Progenitor cell of endocrine pancreas (in vitro differentiated cells): Measurements from ENCODE around the gene PIM1. TPM values are rescaled to one million over a fixed set of nuclear protein-coding genes. Genes with fewer than 3 reads are reported as not detected.
A peak's percentile ranks its signal among the peaks of the same experiment; 100 is the strongest.

Experiments
- DNase-seq: peaks from one replicate; pipeline ENCODE4 v3.0.0; 2021; ENCODE audit warnings: low spot score; ENCODE audit not compliant: unreplicated experiment
- H3K27ac Mint-ChIP-seq: 2 replicates; pipeline ENCODE4 v1.8.0; 2021; ENCODE audit warnings: mild to moderate bottlenecking, moderate library complexity, mixed read lengths
- H3K27me3 Mint-ChIP-seq: 2 replicates; pipeline ENCODE4 v1.8.0; 2021; ENCODE audit warnings: mixed read lengths
- H3K36me3 Mint-ChIP-seq: 2 replicates; pipeline ENCODE4 v1.8.0; 2022; ENCODE audit warnings: mixed read lengths; ENCODE audit not compliant: insufficient read depth
- H3K4me1 Mint-ChIP-seq: 2 replicates; pipeline ENCODE4 v1.8.0; 2021; ENCODE audit warnings: low read depth, mixed read lengths
- H3K4me3 Mint-ChIP-seq: 2 replicates; pipeline ENCODE4 v1.8.0; 2021; ENCODE audit warnings: low read depth, mild to moderate bottlenecking, moderate library complexity, mixed read lengths
- H3K9me3 Mint-ChIP-seq: 2 replicates; pipeline ENCODE4 v1.8.0; 2021; ENCODE audit warnings: low read depth, mixed read lengths
- CTCF ChIP-seq: fragments of 200-600 bp; sonication (generic); IDR thresholded peaks from one replicate; pipeline ENCODE4 v1.5.0; 2021; ENCODE audit warnings: antibody characterized with exemption, mild to moderate bottlenecking; ENCODE audit not compliant: unreplicated experiment
- total RNA-seq: library from RNA; stranded (reverse); gene quantifications from 2 replicates; pipeline ENCODE4 v1.2.1, GENCODE V29; 2021

Gene PIM1
- total RNA-seq, 1 donor from 2014 or later, result 19.7 TPM

- H3K4me1 Mint-ChIP-seq, result no peaks in the 10 kb centered on the region
- H3K27me3 Mint-ChIP-seq, result peaks cover 4% of the 10 kb centered on the region
- H3K4me3 Mint-ChIP-seq, result no peak overlapping the region
- DNase-seq, result no peak
- H3K27ac Mint-ChIP-seq, result no peak overlapping the region
- no peak for TF ChIP-seq CTCF
- H3K9me3 Mint-ChIP-seq, result no peaks in the 10 kb centered on the region
- no peaks in the 10 kb centered on the region for H3K36me3 Mint-ChIP-seq
These were observed 34.2 kb downstream of the PIM1 start for GRCh38 chr6:37204014-37204751.

GRCh38 chr6:37205175-37205996 lies 35.4 kb downstream of the PIM1 start:
- Mint-ChIP-seq H3K4me3 (no peak overlapping the region), H3K4me1 (no peaks in the 10 kb centered on the region), H3K36me3 (no peaks in the 10 kb centered on the region), H3K9me3 (no peaks in the 10 kb centered on the region), H3K27ac (no peak overlapping the region), H3K27me3 (peaks cover 8% of the 10 kb centered on the region)
- DNase-seq, result no peak
- TF ChIP-seq CTCF, result no peak

- Mint-ChIP-seq H3K27ac (no peak overlapping the region), H3K9me3 (no peaks in the 10 kb centered on the region), H3K4me1 (no peaks in the 10 kb centered on the region), H3K27me3 (peaks cover 8% of the 10 kb centered on the region), H3K4me3 (no peak overlapping the region), H3K36me3 (no peaks in the 10 kb centered on the region)
- no peak for DNase-seq
- TF ChIP-seq CTCF, result no peak
These were observed 36.0 kb downstream of the PIM1 start for GRCh38 chr6:37205997-37206340.

- Mint-ChIP-seq H3K9me3 (no peaks in the 10 kb centered on the region), H3K4me3 (no peak overlapping the region), H3K4me1 (no peaks in the 10 kb centered on the region), H3K27ac (no peak overlapping the region), H3K36me3 (no peaks in the 10 kb centered on the region), H3K27me3 (peaks cover 8% of the 10 kb centered on the region)
- no peak for TF ChIP-seq CTCF
- DNase-seq, result no peak
These were observed 36.7 kb downstream of the PIM1 start for GRCh38 chr6:37206622-37207021.

GRCh38 chr6:37207903-37208456 lies 38.0 kb downstream of the PIM1 start:
- TF ChIP-seq CTCF, result peak; percentile 65

More at GRCh38 chr6:37207903-37208456, 38.0 kb downstream of the PIM1 start:
- no peaks in the 10 kb centered on the region for H3K9me3 Mint-ChIP-seq
- H3K27me3 Mint-ChIP-seq, result peaks cover 11% of the 10 kb centered on the region
- no peaks in the 10 kb centered on the region for H3K36me3 Mint-ChIP-seq
- no peak overlapping the region for H3K4me3 Mint-ChIP-seq
- DNase-seq, result peak; percentile 63
- H3K27ac Mint-ChIP-seq, result no peak overlapping the region
- H3K4me1 Mint-ChIP-seq, result no peaks in the 10 kb centered on the region
